SU-DHL-6 (cell line): ENCODE measurements around the gene DNAH7.

ENCODE experiments used
- H2AFZ ChIP-seq: fragments of 200-600 bp; sonication (generic); 2 replicates; pipeline ENCODE4 v1.6.1; 2014; ENCODE audit warnings: low read depth, mild to moderate bottlenecking, moderate library complexity, mixed read lengths, antibody characterized with exemption, low read length; ENCODE audit not compliant: severe bottlenecking
- H3F3A ChIP-seq: fragments of 200-600 bp; shearing (Covaris generic); 2 replicates; pipeline ENCODE4 v1.6.0; 2016; ENCODE audit warnings: antibody characterized with exemption, mild to moderate bottlenecking; ENCODE audit not compliant: insufficient read depth
- H3K27ac ChIP-seq: fragments of 200-600 bp; sonication (generic); 2 replicates; pipeline ENCODE4 v1.5.1; 2016; ENCODE audit warnings: low read depth, mild to moderate bottlenecking, low read length, moderate library complexity, mixed read lengths
- H3K27me3 ChIP-seq: fragments of 200-600 bp; sonication (generic), shearing (Covaris generic); 2 replicates; pipeline ENCODE4 v1.6.0; 2014; ENCODE audit warnings: mild to moderate bottlenecking, low read length
- H3K36me3 ChIP-seq: fragments of 200-600 bp; sonication (generic); 2 replicates; pipeline ENCODE4 v1.6.1; 2014; ENCODE audit warnings: mild to moderate bottlenecking, low read length, mixed read lengths
- H3K4me2 ChIP-seq: fragments of 300-600, 200-600 bp; shearing (Covaris generic), sonication (generic); 2 replicates; pipeline ENCODE4 v1.6.0; 2014; ENCODE audit warnings: low read length, low read depth, mild to moderate bottlenecking; ENCODE audit not compliant: poor library complexity, severe bottlenecking
- H3K4me3 ChIP-seq: fragments of 200-600 bp; sonication (generic); 2 replicates; pipeline ENCODE4 v1.5.1; 2014; ENCODE audit warnings: antibody characterized with exemption, low read length, mild to moderate bottlenecking, mixed read lengths; ENCODE audit not compliant: insufficient read depth, poor library complexity, severe bottlenecking
- H3K79me2 ChIP-seq: fragments of 200-600 bp; sonication (generic); 2 replicates; pipeline ENCODE4 v1.6.1; 2014; ENCODE audit warnings: mild to moderate bottlenecking, low read length, moderate library complexity; ENCODE audit not compliant: insufficient read depth
- H3K9ac ChIP-seq: fragments of 200-600 bp; sonication (generic); 2 replicates; pipeline ENCODE4 v1.7.0; 2014; ENCODE audit warnings: mild to moderate bottlenecking, low read length
- H3K9me2 ChIP-seq: fragments of 200-600 bp; sonication (generic); replicated peaks from 2 replicates; pipeline ENCODE4 v1.6.1; 2014; ENCODE audit warnings: low read length; ENCODE audit not compliant: insufficient read depth
- H3K9me3 ChIP-seq: fragments of 200-600 bp; sonication (generic); 2 replicates; pipeline ENCODE4 v1.6.1; 2014; ENCODE audit warnings: low read length, mixed read lengths; ENCODE audit not compliant: insufficient read depth
- H4K20me1 ChIP-seq: fragments of 200-600 bp; sonication (generic); 2 replicates; pipeline ENCODE4 v1.6.1; 2014; ENCODE audit warnings: low read depth, mild to moderate bottlenecking, antibody characterized with exemption, low read length, moderate library complexity, mixed read lengths
- EZH2phosphoT487 ChIP-seq: fragments of 200-600 bp; sonication (generic), shearing (Covaris generic); conservative IDR thresholded peaks from 2 replicates; pipeline ENCODE4 v1.6.1; 2018; ENCODE audit warnings: mild to moderate bottlenecking, antibody characterized with exemption, low read length, moderate library complexity, mixed read lengths
- TF ChIP-seq, protein P1 (sequence below): fragments of 200-600 bp; sonication (generic); IDR thresholded peaks from one replicate; pipeline ENCODE4 v1.5.1; 2017; ENCODE audit warnings: antibody characterized with exemption, mild to moderate bottlenecking, low read length, moderate library complexity; ENCODE audit not compliant: insufficient read depth, poor library complexity, severe bottlenecking

The DNAH7 gene

GRCh38 chr2:196068271-196069209 lies at the start of gene DNAH7:
DNAH7 (minus strand) TSS chr2:196068837; CDS start chr2:196068711, 126 bp downstream.
- TF ChIP-seq EZH2phosphoT487, result no peak
- TF ChIP-seq, protein P1, sequence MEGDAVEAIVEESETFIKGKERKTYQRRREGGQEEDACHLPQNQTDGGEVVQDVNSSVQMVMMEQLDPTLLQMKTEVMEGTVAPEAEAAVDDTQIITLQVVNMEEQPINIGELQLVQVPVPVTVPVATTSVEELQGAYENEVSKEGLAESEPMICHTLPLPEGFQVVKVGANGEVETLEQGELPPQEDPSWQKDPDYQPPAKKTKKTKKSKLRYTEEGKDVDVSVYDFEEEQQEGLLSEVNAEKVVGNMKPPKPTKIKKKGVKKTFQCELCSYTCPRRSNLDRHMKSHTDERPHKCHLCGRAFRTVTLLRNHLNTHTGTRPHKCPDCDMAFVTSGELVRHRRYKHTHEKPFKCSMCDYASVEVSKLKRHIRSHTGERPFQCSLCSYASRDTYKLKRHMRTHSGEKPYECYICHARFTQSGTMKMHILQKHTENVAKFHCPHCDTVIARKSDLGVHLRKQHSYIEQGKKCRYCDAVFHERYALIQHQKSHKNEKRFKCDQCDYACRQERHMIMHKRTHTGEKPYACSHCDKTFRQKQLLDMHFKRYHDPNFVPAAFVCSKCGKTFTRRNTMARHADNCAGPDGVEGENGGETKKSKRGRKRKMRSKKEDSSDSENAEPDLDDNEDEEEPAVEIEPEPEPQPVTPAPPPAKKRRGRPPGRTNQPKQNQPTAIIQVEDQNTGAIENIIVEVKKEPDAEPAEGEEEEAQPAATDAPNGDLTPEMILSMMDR, result peak; percentile 97
- H3K9me2 ChIP-seq, result no peaks in the 10 kb centered on the region
- no peaks in the 10 kb centered on the region for H4K20me1 ChIP-seq
- H3F3A ChIP-seq, result no peaks in the 10 kb centered on the region
- no peaks in the 10 kb centered on the region for H3K36me3 ChIP-seq
- peak within 1 kb of the TSS; percentile 47 for H3K4me2 ChIP-seq
- peak within 1 kb of the TSS; percentile 16 for H2AFZ ChIP-seq
- no peaks in the 10 kb centered on the region for H3K9me3 ChIP-seq
- H3K4me3 ChIP-seq, result peak within 1 kb of the TSS; percentile 39
- no peak within 1 kb of the TSS for H3K27ac ChIP-seq
- H3K79me2 ChIP-seq, result no peaks in the 10 kb centered on the region
- H3K9ac ChIP-seq, result peak within 1 kb of the TSS; percentile 14; the same call in 1 of the 2 replicates
- no peaks in the 10 kb centered on the region for H3K27me3 ChIP-seq

GRCh38 chr2:196117214-196117705 lies 48.6 kb upstream of the DNAH7 start:
- Histone ChIP-seq H3K9ac (no peak overlapping the region), H3K79me2 (no peaks in the 10 kb centered on the region)
- TF ChIP-seq, protein P1, result no peak
- no peak for TF ChIP-seq EZH2phosphoT487

DNA sequence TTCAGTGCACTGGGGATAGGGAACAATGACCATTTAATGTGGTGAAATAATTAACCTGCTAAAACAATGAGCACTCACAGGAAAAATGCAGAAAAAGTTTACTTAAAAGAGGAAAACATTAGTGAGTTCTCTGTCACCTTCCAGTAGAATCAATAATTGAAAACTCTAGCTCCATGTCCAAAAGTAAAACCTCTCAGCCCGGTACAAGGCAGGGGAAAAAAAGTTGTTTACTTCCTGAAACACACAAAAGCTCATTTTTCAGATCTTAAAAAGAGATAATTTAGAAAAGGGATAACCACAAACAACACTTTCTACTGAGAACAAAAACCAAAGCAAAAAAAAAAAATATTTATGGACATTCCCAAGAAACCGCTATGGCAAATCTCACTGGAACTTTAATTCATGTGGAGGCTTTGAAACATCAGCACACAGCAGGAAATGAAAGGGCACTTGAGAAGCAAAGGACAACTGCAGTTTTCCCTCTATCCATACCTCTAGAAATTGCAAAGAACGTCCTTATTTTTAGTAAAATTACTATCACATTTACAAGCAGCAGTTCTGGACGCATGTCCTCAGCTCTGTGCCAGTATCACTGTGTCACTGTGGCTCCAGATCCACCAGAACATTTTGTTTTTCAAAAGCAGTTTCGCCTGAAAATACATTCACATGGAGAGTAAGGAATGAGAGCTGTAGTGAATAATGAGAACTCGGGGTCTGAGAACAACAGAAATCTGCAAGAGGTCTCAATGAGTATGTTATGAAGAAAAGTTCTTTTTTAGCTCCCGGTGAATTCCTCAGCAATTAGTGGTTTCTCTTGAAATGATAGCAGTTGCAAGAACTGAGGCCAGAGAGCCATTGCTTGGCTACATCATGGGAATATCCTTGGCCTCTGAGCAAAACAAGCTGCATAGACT lies 44.7 kb upstream of the DNAH7 start:
- Histone ChIP-seq H3K36me3 (no peaks in the 10 kb centered on the region), H3F3A (no peaks in the 10 kb centered on the region), H3K79me2 (no peaks in the 10 kb centered on the region), H3K4me3 (no peak overlapping the region), H2AFZ (no peak overlapping the region), H3K9me3 (no peaks in the 10 kb centered on the region), H3K9ac (no peak overlapping the region), H3K9me2 (no peaks in the 10 kb centered on the region), H3K27me3 (no peaks in the 10 kb centered on the region), H3K27ac (no peak overlapping the region), H3K4me2 (no peak overlapping the region), H4K20me1 (no peaks in the 10 kb centered on the region)
- TF ChIP-seq EZH2phosphoT487, result no peak
- TF ChIP-seq, protein P1, result no peak

More at GRCh38 chr2:196117214-196117705, 48.6 kb upstream of the DNAH7 start:
- Histone ChIP-seq H4K20me1 (no peaks in the 10 kb centered on the region), H3K4me3 (no peak overlapping the region), H3K27me3 (no peaks in the 10 kb centered on the region), H3K36me3 (no peaks in the 10 kb centered on the region), H2AFZ (no peak overlapping the region), H3K9me3 (no peaks in the 10 kb centered on the region), H3K9me2 (no peaks in the 10 kb centered on the region), H3K27ac (no peak overlapping the region), H3F3A (no peaks in the 10 kb centered on the region), H3K4me2 (no peak overlapping the region)
